Mucosa of gallbladder (tissue), 1 donor: ENCODE measurements around the gene SSH2. TPM values are rescaled to one million over a fixed set of nuclear protein-coding genes. Genes with fewer than 3 reads are reported as not detected.

ENCODE experiments used
- DNase-seq: peaks from one replicate; pipeline ENCODE4 v3.0.0-alpha.2; 2020; ENCODE audit warnings: low spot score
- total RNA-seq: library from RNA; stranded (reverse); gene quantifications from one replicate; pipeline ENCODE4 v1.2.1, GENCODE V29; 2021
- donor health status: DM: no; HTN: no; CAD: no.

Gene SSH2
- total RNA-seq, 1 donor from 2014 or later: 24.8 TPM

DNA sequence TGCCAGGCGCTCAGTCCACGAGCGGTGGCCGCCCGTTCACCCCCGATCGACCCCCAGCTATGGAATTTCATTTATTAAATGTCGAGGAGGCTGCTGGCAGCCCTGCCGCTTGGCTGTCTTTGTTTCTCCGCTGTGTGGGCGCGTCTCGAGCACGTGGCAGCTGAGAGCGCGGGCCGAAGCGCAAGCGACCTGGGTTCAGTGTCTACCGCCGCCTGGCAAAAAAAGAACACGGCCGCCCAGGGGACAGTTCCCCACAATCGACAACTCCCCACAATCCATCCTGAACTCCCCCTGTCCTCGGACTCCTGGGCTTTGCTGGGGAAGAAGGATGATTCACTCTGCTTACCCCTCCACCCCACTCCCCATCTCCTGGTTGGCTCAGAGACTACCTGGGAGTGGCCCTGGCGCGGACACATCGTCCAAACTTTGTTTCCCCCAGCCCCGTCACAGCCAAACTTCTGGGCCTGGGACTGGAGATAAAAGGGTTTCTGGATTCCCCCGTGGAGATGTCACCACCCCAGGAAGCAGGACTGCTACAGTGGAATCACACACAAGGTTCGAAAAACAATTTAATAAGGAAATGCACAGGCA lies 338.8 kb downstream of the SSH2 start:
- DNase-seq: no peak

DNA sequence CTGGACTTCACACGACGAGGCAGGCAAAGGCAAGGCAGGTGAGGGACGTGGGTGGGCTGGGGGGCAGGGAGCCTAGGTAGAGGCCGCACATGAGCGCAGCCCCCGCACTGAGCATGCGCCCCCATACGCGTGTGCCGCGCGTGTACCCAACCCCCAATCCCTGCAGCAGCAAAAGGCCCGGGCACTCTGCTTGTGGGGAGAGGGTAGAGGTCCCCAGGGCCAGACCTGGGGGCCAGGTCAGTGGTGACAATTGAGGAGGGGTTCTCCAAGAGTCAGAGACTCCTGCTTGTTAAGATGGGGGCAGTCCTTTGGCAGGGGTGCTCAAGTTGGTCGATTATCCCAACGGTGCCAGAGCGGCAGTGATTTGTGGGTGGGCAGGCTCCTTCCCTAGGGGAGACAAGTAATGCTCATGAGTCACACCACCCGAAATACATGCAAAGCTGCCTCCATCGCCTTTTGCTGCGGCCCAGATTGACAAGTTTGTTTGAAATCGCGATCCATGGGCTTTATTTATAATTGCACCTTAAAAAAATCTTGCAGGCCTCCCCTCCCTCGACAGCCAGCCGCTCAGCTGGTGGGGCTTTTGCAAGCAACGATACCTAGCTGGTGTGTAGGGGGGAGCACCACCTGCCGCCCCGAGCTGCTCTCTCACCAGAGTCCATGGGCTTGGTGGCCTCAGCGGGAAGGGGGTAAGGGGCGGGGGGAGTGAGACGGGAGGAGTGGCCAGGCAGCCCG lies 339.4 kb downstream of the SSH2 start:
- no peak for DNase-seq

DNA sequence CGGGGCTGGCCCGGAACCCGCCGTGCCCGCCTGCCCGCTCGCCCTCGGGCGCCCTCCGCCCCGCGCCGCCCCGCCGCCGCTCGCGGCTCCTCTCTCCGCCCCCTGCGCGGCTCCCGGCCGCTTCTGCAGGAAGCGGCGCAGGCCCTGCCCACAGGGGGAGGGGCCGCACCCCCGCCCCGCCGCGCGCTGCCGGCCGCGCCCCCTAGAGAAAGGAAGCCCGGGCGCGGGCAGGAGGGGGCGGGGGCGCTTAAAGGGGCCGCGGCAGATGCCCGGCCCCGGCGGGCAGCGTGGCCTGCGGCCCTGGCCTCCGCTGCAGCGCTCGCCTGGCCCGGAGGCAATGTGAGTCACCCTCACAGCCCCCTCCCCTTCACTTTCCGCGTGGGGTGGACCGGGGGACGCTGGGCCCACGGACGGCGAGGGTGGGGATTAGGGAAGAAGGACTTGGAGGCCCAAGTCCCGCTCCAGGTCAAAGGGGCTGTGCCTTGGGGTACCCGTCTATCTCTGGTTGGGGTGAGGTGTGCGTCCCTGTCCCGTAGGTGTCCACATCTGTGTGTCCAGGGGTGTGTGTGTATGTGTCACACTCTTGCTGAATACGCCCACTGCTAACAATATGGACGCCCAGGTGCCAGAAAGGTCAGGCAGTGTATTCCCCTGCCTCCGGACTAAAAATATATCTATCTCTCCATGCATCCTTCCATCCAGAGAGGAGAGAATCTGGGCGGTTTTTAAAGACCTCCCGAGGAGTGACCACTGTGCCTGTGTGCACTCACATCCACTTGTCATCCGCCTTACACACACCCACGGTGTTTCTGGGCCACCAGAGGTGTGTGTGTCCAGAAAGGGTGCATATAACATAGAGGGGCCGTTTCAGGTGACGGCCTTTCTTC lies 340.3 kb downstream of the SSH2 start, which contains the start of gene GIT1:
GIT1 (minus strand) TSS at position 125 of the 887 bp plus-strand sequence. CDS start 270 bp downstream, outside the sequence.
- peak; percentile 86 for DNase-seq

DNA sequence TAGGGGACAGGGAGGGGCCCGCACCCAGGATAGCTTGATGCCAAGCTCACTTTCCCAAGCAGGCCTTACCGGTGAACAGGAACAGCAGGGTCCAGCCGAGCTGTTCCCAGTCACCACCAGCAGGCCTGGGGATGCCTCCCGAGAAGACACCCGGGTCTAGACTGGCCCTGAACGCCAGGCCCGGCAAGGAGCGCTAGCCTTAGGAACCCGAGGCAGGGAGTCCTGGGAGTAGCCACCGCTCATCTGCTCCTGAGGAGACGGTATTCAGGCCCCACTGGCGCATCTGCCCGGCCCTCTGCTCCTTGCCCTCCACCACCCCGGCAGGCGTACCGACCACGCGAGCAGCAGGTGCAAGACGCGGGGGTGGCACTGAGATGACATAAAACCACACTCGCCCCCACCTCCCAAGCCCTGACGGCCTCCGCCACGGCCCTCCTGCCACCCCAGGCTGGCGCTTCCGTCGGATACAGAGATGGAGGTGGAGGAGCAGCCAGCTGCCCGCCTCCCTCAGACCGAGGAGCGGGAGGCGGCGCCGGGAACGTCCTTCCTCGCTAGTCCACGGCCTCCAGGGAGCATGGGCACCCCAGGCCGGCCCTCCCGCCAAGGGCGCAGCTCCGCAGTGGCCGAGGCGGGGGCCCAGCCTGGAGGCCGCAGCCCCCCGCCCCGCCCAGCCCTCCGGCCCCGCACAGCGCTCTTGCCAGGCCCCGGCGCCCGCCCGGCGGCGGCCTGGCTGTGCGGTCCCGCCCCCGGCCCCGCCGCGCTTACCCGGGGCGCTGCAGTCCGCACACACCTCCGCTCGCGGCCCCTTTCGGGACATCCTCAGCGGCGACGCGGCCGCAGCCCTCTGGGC lies 341.2 kb downstream of the SSH2 start:
- DNase-seq: no peak

DNA sequence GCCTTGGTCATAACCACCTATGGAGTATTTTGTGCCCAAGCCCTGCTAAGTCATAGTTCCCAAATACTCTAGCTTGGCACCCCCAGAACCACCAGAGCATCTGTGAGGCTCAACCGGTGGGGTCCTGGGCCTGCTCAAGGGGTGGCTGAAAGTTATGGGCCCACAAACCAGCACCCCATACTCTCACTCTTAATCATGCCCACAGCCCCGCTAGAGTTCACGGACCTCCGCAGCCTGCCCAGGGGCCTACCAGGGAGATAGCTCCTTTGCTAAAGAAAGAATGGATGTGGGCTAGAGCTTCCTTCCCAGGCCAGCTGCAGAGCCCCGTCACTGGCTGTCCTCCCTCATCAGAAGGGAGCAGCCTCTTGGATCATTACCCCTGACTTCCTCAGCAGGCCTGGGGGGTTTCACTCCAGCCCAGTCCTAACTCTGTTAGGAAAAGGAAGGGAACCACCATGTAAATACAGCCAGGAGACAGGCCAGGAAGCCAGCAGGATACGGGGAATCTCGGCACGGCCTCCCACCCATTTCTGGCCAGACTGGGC lies 341.9 kb downstream of the SSH2 start:
- no peak for DNase-seq

DNA sequence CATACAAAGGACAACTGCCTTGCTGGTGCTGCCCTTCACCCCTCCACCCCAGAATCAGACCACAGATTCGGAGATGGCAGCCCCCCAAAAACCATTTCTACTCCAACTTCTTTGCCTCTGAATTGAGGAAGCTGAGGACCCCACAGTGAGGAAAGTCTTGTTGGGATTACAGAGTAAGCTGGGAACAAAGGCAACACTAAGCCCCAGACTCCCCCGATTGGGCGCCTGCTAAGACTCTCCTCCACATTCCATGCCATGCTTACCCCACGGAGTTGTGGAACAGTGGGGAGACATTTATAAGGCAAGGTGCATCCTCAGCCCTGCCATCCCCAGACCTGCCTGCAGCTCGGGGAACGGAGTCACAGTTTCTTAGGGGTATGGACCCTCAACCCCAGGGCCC lies 342.4 kb downstream of the SSH2 start:
- DNase-seq: no peak

DNA sequence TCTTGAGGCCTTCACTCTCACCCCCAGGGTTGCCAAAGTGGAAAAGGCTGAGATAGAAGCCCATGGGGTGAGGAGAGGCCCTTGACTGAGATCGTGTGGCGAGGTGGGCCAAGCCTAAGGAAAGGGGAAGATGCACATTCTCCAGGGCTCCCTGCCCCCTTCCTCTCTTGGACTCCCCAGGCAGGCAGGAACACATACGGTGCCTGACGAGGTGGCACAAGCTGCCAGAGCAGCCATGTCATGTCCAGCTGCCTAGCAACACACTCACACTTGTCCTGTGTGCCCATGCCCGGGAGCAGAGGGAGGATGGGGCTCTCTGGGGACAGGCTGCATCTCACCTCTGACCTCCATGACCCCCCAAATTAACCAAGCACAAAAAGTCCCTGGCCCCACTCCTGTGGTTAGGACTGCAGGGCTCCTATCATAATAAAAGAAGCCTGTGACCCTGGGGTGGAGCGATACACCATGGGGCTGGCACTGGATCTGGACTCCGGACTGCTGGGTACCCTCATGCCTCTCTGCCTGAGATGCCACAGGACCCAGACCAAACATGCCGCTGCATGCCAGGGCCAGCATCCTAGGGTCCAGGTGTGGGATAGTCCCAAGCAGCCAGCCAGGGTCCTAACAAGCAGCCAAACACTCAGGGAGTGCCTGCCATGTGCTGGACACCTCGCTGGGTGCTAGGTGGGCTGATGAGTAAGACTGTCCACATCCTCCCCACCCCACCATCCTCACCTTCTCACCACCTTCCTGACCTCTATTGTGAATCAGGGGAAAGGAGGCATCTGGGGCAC lies 343.2 kb downstream of the SSH2 start:
- DNase-seq: no peak

DNA sequence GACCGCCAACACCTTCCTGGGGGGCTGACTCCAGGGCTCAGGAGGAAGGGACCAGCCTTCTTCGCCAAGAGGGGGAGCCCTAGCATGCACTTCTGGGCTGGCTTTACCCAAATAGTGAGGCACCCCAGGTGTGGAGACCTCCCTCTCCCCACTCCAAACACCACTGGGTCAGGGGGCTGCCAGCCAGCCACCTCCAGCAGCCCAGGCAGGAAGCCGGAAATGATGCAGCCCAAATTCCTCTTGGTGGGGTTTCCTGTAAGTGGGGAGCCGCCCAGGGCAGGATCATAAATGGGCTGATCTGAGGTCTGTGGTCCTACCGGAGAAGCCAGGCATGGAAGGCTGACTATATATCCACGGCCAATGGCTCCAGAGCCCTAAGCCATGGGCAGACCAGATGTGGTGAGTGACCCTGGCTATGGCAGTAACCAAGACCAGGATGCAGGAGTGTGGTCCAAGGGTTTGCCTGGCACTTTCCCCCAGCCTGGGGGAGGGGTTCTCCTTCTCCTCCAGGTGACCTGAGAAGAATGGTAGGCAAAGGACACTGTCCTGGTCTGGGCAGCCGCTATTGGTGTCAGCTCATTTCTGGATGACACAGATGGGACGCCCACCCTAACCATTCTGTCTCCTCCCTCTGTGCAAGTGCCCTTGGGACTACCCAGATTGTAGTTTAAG lies 344.8 kb downstream of the SSH2 start:
- no peak for DNase-seq

DNA sequence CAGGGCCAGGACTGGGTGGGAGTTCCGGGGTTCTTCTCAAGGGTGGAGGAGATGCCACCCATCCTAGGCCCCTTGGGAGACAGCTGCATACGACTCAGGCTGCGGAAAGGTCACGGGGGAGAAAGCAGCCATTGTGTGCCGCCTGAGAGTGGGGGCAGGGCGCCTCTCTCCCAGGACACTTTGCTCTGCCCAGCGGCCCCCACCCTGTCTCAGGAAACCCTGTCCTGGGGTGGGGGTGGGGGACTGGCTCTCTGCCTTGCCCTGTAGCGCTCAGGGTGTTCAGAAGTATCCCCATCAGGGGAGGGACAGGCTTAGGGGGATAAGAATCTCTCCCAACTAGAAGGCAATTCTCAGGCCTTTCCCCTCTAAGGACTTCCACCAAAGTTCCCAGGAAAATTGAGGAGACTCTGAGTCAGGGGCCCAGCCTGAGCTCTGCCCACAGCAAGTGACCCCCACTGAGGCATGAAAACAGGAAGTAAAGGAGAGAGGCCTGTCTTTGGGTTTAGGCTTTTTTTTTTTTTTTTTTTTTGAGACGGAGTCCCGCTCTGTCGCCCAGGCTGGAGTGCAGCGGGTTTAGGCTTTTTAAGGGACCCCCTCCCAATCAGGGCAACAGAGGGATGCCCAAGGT lies 345.5 kb downstream of the SSH2 start:
- DNase-seq: no peak

DNA sequence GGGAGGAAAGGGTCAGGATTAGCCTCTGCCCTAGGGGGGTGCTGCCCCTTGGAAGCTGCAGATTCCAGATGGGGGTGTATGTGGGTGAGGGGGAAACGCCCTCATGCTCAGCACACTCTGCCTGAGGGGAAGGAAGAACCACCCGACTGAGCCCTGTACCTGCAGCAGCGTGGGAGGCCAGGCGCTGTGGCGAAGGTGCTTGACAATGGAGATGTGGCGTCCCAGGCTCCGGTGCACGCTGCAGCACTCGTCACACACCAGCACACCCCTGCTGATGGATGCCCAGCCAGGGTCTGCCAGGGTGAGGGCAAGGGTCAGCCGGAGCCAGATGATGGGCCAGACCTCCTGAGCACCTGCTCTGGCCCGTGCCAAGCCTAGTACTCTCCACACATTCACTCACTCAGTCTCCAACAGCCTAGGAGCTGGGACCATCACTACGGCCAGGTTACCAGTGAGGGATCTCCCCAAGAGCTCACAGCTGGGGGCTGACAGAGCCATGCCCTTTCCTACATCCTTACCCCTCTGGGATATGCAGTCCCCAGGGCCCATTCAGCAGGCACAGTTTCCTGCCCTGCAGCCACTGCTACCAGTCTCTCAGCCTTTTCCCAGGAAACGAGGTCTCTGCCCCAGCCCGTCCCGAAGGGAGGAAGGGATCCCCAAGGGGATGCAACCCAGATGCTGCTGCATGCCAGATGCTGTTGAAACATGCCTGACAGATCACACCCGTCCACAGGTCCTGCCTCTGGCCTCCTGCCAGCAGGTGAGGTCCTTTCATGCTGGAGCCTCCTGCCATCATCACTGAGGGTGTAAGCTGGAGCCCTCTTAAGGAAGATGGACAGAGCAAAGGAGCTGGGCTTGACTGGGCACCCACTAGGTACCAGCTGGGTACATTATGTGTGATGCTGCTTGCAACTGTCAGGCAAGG lies 346.4 kb downstream of the SSH2 start:
- DNase-seq: no peak

DNA sequence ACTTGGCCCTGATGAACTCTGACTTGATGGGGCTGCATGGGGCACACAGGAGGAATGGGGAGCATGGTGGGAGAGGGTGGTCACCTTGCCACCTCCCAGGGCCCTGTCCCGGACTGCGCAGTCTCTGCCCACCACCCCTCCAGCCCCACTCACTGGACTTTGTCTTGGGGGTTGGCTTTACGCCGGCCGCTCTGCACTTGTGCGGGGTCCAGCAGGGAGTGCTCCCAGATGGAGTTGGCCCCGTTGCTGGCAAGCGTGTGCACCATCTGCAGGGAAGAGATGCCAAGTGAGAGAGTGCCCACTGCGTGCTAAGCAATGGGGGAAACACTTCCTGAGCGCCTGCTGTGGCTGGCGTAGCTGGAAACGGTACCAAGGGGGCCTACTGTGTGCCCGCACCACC lies 347.3 kb downstream of the SSH2 start:
- DNase-seq: no peak

DNA sequence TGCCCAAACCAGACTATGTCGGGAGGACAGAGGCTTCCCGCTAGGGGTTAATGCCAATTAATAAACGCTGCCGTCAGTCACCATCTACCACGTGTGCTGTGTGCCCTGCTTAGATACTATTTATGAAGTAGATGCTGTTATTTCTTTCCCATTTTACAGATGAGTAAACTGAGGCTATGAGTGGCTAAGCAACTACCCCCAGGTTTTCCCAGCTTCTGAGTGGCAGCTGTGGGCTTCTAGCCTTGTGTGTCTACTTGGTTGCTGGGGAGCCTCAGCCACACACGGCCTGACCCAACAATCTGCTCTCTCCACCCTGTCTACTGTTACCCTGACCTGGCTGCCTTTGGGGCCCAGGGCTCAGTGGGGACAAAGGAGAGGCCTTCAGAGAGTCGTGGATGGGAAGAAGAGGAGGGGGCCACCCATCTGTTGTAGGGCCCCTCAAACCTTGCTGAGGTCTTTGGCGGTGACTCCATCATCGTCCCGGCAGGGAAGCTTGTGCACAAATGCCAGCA lies 347.7 kb downstream of the SSH2 start:
- no peak for DNase-seq

DNA sequence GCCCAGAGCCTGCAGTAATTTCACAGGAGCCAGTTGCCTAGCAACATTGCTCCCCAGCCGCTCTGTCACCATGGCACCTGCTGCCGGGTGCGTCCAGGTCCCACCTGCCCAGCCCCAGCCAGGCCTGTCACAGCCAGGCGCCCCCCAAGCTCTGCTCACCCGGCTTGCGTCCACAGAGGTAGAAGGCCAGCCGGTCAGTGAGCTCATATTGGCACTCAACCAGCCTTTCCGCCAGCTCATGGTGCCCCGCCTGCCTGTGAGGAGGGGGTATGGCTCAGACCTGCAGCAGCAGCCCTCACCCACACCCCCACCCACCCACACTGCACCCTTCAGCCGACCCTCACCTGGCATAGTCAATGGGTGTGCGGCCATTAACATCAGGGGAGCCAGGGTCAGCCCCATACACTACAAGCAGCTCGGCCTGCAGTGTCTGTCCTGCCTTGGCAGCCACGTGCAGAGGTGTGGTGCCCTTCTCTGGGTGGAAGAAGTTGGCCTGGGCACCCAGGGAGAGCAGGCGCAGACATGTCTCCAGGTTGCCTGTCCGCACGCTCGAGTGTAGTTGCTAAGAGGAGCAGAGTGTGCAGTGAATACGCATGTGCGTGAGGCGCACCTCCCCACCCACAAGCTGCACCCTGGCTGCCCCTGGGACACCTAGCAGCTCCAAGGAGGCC lies 348.3 kb downstream of the SSH2 start:
- DNase-seq: no peak

DNA sequence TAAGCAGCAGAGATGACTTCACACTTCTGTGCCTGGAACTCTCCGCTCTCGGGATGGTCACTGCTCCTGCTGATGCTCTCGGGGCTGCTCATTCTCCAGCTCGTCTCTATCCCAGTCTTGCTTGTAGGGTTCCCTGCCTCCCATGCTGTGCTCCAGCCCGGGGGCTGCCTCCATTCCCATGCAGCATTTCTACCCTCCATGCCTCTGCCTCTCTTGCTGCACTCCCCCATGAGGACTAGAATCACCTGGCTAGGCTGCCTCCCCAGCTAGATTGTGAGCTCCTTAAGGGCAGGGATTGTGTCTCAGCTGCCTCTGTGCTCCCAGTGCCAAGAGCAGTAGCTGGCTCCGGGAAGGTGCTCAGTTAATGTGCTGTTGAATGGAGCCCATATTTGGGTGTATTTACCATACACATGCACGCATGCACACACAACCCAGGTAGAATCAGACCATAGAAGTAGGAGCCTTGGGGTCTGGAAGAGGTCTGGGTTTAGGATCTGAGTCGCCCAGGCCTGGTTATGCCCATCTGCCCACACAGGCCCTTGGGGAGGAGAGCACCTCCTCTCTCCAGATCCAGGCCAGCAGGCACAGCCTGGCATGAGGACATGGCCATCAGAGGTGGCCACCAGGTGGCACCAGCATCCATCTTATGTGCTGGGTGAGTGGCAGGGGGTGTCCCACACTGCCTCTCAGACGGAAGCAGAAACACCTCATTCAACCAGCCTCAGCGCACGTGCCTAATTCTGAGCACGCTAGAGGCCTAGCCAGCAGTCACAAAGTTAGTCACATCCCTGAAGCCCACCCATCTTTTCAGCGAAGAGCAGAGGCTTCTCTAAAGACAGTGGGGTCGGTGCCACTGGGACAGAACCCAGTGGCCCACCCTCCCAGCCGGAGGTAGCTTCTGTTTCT lies 349.9 kb downstream of the SSH2 start:
- DNase-seq: peak; percentile 86

DNA sequence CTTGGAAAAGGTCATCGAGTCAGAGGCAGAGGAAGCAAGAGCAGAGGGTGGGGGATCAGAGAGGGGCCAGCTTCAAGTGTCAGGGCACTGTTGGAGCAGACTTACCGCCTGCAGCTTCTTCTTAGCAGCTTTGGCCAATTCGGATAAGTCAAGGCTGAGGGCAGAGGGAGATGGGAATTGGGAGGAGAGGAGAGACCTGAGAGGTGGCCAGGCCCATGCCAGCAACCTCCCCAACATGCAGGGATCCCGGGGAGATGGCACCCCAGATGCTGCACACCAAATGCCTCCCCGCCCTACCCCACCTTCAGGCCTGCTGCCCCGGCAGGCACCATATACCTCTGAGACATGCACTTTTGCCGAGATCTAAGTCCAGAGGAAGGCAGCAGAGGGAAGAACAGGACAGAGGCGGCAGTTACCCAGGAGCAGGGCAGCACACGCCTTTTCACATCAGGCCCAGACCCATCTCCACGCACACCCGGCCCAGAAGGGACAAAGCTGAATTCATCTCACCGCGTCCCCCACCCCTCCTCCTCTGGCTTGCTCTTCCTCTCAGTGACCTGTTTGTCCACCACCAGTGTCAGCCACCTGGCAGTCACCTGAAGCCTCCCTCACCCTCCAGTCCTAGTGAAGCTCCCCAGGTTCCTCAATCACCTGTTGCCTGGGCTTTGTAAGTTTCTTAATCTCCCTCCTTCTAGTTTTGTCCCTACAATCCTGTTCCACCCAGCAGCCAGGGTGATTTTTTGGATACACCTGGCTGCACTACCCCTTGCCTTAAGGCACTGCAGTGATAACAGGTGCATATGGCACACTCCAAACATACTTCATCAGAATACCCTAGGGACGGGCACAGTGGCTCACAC lies 351.2 kb downstream of the SSH2 start:
- no peak for DNase-seq
